ENCODE data around the gene KDM2A.

GRCh38 chr11:67120456-67120855 lies 1.4 kb downstream of the KDM2A start:
- TF ChIP-seq CTCF (conservative IDR thresholded peaks at IDR 0.05; ENCODE audit: low read depth in 2 of 2) (no peak), JUNB (IDR thresholded peaks at IDR 0.05; ENCODE audit: unreplicated experiment) (no peak), EZH2 (IDR thresholded peaks at IDR 0.05; ENCODE audit: low read depth, unreplicated experiment) (no peak), EZH2phosphoT487 (IDR thresholded peaks at IDR 0.05; ENCODE audit: unreplicated experiment) (no peak), ZNF331 (CRISPR knock-in tag; IDR thresholded peaks at IDR 0.05; ENCODE audit: low read depth) (no peak), POLR2AphosphoS5 (IDR thresholded peaks at IDR 0.05; ENCODE audit: low read depth) (no peak), ZNF462 (CRISPR knock-in tag; IDR thresholded peaks at IDR 0.05) (no peak), STAT1 (IDR thresholded peaks at IDR 0.05; ENCODE audit: unreplicated experiment) (no peak), ETS1 (IDR thresholded peaks at IDR 0.05) (no peak)
- TF ChIP-seq, protein P1, sequence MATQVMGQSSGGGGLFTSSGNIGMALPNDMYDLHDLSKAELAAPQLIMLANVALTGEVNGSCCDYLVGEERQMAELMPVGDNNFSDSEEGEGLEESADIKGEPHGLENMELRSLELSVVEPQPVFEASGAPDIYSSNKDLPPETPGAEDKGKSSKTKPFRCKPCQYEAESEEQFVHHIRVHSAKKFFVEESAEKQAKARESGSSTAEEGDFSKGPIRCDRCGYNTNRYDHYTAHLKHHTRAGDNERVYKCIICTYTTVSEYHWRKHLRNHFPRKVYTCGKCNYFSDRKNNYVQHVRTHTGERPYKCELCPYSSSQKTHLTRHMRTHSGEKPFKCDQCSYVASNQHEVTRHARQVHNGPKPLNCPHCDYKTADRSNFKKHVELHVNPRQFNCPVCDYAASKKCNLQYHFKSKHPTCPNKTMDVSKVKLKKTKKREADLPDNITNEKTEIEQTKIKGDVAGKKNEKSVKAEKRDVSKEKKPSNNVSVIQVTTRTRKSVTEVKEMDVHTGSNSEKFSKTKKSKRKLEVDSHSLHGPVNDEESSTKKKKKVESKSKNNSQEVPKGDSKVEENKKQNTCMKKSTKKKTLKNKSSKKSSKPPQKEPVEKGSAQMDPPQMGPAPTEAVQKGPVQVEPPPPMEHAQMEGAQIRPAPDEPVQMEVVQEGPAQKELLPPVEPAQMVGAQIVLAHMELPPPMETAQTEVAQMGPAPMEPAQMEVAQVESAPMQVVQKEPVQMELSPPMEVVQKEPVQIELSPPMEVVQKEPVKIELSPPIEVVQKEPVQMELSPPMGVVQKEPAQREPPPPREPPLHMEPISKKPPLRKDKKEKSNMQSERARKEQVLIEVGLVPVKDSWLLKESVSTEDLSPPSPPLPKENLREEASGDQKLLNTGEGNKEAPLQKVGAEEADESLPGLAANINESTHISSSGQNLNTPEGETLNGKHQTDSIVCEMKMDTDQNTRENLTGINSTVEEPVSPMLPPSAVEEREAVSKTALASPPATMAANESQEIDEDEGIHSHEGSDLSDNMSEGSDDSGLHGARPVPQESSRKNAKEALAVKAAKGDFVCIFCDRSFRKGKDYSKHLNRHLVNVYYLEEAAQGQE (IDR thresholded peaks at IDR 0.05; ENCODE audit: unreplicated experiment), result no peak

Measured in GM23338 (cell line).